NCI-H2196 treated with DMSO at 0.1 percent for 48 hours (cell line): Measurements from ENCODE around the gene CHCHD3.
"Not testable (repeated sequence)": the region's sequence is repeated elsewhere in the genome, so short reads cannot be mapped to it uniquely, and the experiment has no call there.

Source experiments
- DNase-seq: peaks from one replicate; lab custom pipeline; 2025; ENCODE audit not compliant: unreplicated experiment; lab: John Stamatoyannopoulos, UW

Gene CHCHD3

DNA sequence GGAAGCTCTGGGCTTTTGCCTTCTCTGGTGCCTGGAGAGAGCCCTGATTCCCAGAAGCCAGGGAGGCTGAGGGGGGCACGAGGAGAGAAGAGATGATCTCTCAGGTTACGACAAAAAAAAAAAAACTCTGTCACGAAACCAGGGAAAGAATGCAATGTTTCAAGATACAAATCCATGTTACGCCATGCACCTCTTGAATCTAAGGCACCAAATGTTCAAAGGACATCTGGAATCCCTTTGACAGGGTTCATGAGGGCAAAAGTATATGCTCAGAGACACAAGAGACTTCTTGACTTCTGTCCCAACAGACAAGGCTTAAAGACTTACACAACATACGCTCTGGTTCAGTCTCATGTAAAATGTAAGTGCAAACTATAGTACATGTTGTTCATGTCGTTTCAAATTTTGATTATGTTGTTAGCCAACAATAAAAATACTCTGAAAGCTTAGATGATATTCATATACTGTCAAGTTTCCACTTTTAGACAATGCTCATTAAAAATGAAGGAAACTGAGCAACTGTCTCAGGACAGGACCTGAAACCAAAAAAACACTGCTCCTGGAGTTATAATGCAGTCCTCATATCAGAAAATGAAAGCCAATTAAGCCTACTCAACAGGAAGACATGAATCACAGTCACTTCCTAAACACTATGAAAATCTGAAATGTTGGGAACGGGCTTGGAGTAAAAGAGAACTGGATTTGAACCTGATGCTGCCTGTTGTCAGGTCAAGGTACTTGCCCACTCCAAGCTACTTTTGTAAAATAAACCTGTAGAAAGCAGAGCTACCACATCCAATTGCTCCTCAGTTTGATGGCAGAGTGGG is 72.3 kb downstream of the CHCHD3 start:
- no peak for DNase-seq

DNA sequence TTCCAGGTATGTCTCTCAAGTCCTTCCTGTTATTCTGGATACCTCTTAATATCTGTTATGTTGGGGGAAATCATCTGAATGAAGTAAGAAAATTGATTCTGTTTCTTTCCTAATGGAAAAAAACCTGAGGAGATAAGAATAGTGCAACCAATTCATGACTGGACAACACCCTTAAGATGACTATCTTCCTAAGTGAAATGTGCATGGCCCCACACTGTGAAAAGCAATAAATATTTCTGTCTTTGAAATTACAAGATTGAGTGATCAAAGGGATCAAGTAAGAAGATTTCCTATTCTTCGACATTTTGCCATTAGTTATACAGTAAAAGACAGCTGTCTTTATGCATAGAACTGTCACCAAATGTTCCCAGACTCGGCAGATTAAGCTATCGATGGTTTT is 73.9 kb downstream of the CHCHD3 start:
- DNase-seq: no peak

DNA sequence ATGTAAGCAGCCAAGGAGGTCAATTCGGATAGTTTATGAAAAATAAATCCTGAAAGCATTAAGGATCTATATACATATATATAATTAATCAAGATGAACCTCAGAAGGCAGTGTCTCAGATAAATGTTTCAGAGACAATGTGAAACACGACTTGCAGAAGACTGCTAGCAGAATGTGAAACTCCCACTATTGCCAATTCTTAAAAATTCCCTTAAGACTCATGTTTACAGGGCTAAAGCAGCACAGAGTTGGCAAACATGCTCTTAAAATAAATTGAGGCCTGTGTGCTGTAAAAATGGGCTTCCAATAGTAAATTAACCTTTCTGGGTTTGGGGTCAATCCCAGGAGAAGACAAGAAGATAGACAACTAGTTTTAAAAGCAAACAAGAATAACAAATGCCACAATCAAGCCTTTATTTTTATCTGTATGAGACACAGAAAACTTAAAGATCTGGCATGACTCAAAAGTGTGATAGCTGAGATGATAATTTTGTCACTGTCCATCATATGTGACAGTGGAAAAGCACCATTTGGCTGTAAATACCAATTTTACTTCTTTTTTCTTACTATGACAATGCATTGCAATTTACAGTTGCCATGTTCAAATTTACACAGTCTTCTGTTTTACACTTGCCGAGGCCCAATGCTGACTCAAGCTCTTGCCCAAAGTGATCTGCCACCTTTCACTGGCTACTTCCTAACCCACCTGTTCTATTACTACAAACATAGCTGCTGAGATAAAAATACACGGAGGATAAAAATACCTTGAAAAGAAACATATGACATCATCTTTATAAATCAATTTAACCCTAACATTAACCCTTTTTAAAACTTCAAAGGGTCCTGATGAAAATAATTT is 78.6 kb downstream of the CHCHD3 start:
- no peak for DNase-seq

DNA sequence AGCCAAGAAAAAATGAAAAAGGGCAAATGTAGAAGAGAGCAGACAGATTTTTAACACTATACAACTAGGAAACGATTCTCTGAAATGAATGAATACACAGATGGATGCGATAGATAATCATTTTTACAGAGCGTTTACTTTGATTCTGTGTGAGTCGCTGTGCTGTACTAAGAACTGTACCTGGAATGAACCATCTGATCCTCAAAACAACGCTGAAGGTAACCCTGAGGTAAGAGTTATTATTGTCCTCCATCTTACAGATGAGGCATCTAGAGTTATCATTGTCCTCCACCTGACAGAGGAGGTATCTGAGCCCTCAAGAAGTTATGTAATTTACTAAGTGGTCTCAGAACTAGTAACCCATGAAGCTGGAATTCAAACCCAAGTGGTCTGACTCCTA is 80.2 kb downstream of the CHCHD3 start:
- DNase-seq: no peak

DNA sequence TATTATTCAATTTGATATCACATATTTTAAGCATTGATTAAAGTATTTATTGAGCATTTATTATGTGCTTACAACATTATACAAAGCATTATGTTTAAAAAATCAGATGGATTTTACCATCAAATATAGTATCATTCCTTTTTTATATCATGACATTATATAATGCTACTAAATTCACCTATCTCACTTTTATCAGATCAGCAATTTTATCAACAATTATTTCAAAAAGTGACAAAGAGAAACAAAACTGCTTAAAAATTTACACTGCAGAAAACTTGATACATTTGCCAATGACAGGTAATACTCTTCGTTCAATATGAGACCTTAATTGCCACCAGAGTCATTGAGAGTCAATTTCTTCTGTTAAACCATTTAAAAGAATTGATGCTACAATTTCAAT is 82.0 kb downstream of the CHCHD3 start:
- DNase-seq: no peak

DNA sequence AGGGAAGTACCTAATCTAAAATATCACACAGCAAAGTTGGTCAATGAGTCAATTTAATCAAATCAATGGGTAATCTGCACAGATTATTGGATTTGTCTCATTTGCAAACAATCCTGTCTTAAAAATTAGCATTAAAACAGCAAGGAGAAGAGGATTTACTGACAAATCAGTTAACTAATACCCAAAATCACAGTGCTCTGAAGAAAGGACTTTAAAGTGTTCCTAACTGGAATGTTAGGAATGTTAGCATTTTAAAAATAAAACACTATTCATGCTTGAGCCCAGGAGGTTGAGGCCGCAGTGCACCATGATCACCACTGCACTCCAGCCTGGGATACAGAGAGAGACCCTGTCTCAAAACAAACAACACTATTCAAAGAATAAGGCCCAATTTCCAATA is 83.1 kb downstream of the CHCHD3 start:
- DNase-seq: no peak

DNA sequence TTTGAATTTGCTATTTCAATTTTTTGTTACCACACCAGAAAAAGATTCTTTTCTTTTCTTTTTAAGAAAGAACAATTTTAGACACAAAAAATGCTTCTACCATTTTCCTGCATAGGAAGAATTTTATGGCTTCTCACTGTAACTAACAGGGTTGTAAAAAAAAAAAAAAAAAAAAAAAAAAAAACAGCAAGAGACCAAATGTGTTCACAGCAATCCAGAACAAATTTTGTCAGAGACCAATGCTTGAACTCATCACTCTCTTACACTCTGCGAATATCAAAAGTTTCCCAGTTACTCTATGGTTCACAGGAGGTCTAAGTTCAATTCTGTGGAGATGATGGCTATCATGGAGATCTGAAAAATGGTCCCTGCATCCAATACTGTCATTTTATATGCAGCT is 84.4 kb downstream of the CHCHD3 start:
- no peak for DNase-seq

DNA sequence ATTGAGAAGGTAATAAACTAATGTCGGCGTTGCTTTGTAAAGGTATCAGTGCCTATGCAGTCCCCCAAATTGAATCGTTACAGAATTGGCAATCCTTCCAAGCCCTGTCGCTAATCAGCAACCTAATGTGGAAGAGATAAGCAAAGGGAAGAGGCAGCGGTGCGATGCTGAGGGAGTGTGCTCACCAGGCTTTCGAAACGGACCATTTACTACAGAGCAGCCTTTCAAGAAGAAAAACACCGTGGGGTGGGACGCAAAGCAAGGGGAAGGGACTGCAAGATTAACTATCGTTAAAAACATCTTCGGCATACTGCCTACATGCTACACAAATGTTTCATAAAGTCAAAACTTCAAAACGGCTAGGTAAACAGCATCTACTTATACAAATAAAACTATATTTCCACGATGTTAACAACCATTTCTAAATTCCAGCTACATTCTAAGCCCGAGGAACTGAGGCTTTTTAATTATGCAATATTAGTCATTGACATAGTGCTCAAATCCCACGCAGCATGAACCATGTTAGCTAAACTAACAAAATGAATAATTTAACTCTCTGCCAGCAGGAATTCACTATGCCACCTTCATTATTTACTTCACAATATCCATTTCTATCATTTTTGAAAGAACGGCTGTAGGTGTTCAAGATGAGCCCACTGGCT is 85.2 kb downstream of the CHCHD3 start:
- DNase-seq: no peak

DNA sequence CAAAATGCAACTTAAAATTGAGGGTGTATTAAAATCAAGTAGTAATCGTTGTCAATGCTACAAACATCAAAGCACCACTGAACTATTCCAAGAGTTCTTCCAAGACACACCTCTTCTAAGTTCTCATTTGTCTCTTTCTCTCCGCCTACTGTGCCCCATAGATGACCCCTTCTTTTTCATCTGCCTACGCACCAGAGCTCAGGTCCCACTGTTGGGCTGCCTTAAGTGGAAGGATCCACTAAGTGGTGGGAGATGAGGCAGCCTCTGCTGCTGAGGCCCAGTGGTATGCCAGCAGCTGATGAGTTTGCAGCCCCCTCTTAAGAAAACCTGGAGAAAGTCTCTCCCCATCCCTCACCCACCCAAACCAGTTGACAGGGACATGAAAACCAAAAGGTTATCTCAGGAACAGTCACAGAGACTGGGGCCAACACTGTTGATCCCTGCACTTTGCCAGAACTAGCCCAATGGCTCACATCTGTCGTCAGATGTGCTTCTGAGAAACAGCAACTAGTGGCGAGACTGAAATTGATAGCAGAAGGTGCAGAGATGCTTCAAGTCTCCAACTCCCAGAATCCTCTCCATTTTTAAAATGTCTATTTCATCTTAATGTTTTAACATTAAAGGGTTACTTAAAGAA is 88.4 kb downstream of the CHCHD3 start:
- no peak for DNase-seq

DNA sequence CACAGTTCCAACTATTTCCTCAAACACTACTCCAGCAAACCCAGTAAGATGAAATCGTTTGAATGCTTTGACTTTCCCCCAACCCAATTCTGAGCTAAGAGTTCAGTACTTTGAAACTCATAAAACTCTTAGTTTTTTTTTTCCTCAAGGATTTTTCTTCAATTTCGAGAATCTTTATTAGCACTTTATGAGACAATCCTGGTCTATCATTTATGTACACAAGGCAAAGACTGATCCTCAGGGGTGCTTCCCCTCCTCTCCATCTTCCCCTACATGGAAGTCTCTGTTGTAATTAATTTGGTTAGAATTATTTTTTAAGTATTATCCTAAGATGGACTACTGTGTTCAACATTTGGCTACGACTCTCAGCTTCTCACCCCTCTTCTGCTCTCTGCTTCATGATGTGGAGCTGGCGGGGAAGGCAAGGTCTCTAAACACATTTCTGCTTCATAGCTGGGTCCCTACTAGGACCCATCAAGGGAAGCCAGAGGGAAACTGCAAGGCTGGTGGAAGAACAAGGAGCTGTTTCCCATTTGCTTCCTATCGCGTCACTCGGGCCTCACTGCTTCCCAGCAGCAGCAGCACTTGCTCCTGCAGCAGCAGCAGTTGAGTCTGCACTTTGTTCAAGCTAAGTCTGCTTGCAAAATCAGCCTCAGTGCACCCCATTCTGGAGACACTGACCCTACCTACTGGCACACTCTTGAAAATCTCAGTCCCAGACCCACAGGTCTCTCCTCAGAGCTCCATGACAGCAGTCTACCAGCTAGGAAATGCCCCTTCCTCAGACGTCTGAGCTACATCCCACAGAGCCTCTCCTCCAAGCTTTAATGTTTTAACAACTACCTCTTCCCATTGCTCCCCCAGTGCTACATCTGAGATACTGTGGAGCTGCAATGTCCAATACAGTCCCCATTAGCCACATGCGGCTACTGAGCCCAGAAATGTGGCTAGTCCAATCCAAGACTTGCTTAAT is 90.0 kb downstream of the CHCHD3 start:
- no peak for DNase-seq

DNA sequence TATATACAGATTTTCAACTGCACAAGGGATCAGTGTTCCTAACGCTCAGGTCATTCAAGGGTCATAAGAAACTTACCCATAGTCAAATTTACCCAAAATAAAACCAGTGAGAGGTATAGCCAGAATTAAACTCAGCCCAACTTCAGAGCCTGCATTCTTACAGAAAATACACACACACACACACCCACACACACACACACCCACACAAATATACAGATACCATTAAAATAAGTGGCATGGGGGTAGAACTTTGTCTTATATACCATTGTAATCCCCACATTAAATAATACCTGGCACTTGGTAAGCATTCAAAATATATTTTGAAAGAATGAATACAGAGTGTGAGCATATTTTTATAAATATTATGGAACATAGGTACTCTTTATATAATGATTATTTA is 93.8 kb downstream of the CHCHD3 start:
- DNase-seq: no peak

DNA sequence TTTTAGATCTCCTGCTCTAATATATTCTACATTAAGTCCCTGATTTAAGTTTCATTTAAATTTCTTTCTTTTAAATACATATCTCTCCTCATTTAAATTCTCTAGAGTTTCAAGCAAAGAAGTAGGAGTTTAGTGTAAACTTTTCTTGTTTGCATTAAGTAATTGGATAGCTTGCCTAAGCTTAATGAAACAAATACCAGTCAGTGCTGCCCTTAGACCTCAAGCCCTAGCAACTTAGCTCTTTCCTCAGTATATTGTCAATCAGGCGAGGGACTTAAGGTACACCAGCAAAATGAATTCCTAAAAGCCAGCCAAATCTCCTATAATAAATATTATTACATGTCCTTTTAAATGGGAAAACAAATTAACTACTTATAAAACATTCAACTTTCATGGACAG is 101.5 kb downstream of the CHCHD3 start:
- no peak for DNase-seq

DNA sequence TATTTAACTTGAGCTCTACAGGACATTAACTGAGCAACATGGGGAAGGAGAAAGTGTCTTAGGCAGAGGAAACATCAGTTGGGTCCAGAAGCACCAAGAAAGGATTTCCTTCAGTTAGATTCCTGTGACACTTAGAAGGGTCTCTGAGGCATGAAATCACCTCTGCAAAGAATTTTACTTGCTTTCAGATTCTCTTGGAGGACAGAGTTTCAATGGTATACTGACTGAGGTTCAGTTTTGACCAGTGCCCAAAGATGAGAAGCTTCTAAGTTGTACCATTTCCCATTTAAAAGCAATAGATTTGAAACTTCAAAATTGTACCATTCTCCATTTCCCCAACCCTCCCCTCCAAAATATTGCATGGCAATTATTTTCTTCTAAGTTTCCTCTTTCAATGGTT is 102.4 kb downstream of the CHCHD3 start:
- no peak for DNase-seq

DNA sequence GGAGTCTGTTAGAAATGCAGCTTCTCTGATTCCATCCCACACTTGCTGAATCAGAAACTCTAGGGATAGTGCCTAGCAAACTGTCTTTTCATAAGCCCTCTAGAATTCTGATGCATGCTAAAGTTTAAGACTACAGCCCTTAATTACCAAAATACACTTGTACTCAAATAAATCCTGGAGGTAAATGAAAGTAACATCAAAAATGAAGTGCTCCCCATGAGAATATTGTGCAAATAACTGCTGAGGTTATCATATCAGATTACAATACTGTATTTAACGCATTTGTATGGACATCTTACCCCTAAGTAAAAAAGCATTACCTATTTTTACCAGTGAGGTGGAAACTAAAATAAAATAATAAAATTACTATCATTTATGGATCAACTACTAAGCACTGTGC is 104.7 kb downstream of the CHCHD3 start:
- no peak for DNase-seq

DNA sequence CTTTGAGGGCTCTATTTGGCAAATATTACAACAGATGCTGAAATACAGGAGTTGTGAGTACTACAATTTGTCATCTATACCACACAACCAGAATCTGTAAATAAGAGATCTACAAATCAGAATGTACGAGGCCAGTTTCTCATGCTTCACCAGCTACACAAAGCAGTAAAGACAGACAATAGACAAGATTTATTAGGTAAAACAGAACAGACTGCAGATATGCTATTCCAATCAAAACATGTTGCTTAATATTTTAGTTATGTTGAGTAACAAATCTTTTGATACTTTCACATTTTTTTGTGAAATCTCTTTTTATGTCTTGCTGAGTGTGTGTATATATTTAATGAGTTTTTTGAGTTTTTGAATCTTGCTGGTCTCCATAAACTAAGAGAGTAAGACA is 109.1 kb downstream of the CHCHD3 start:
- DNase-seq: no peak

DNA sequence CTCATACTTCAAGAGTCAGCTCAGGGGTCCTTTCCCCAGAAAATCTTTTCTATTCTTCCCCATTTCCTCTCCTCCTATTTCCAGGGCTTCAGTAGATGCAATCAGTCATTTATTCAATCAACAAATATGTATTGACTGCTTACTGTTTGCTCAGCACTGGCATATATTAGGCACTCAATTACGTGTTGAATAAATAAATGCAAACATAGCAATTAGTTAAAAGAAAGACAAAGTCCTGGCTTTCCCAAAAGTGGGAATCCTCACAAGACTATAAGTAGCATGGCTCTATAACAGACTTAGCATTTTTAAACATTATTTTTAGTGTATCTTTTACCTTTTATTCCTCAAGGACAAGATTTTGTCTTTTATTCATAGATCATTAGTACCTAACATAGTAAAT is 111.6 kb downstream of the CHCHD3 start:
- DNase-seq: no peak

DNA sequence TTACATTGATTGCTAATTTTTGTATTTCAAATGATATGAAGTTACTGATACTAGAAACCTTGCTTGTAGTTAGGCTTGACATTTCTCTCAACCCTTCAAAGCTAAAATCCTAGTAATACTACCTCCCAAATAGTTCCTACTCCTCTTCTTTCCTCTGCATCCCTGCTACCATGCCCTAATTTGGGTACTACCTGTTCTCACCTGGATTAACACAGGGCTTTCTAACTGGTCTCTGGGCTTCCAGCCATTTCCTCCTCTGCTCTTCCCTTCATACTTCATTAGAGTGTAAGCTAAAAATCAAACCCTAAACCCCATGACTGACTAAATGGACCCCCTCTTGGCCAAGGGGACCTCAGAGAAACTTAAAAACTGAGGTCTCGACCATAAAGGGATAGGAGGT is 112.4 kb downstream of the CHCHD3 start:
- DNase-seq: no peak

DNA sequence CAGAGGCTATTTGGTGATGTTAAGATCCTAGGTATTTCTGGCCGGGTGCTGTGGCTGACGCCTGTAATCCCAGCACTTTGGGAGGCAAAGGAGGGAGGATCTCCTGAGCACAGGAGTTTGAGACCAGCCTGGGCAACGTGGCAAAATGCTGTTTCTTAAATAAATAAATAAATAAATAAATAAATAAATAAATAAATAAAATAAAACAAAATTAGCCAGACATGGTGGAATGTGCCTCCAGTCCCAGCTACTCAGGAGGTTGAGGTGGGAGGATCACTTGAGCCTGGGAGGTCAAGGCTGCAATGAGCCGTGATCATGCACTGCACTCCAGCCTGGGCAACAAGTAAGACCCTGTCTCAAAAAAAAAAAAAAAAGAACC is 114.4 kb downstream of the CHCHD3 start:
- not testable (repeated sequence) for DNase-seq

DNA sequence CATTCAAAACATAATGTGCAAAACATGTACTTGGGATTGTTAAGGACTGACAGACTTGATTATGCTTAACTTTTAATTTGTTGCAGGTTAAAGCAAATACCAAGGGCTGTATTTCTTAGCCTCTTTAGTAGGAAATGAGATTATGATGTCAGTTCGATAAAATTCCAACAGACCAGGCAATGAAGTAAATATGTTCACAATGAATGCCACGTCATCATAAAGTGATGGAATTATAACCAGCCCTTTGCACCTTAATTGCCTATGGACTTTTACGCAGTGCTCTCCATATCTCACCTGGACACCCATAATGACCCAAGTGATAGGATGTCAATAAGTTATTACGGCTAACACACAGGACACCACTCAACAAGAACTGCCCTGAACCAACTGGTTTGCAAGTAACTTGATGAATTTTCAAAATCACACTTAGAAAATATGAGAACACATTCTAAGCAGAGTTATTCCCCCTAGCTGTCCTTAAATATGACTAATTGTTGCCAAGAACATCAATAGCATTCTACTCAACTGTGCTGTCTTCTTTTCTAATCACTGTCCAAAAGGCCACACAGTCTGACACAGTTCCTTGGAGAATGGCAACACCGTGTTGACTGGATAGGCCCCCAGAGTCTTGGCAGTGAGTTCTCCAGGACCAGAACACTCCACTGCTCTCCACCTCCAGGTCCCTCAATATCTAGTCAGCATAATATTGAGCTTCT is 115.0 kb downstream of the CHCHD3 start:
- DNase-seq: no peak

DNA sequence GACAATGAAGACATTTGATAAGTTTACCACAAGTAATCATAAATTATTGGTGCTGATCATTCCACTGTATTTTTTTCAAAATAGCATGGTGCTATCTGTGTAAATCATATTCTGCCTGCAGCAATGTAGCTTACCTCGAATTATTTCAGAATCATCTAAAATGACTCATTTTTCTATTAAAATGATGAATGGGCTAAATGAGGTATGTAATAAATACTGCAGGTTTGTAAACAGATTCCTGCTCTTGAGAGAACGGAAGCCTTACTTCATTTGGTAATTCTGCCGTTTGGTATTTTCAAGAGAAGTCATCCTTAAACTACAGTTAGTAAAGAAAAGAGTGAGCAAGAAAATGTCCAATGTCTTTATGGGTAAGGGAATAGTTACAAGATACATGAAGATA is 115.9 kb downstream of the CHCHD3 start:
- no peak for DNase-seq
